Tibial nerve (tissue), 4 donors: ENCODE results near the gene KRT9. TPM values are rescaled to one million over a fixed set of nuclear protein-coding genes. Genes with fewer than 3 reads are reported as not detected.

ENCODE experiments used
- DNase-seq, 2 donors: peaks; one replicate each; pipeline ENCODE4 v3.0.0-alpha.2; 2019; ENCODE audit warnings: low spot score in 2 of 2
- H3K27ac ChIP-seq, 4 donors: fragments of 200-600 bp; sonication (generic) in 3 of 4; one replicate each; pipeline ENCODE4 v1.5.1; 2017 to 2019; ENCODE audit warnings: mild to moderate bottlenecking in 1 of 4
- H3K27me3 ChIP-seq, 2 donors: fragments of 200-600 bp; sonication (generic) in 1 of 2; one replicate each; pipeline versions ENCODE4 v1.5.1 to v1.6.0; 2017 to 2019
- H3K36me3 ChIP-seq, 3 donors: fragments of 200-600 bp; sonication (generic); one replicate each; pipeline ENCODE4 v1.5.1; 2018 to 2019
- H3K4me1 ChIP-seq, 4 donors: fragments of 200-600 bp; sonication (generic) in 3 of 4; one replicate each; pipeline ENCODE4 v1.5.1; 2017 to 2019
- H3K4me3 ChIP-seq, 4 donors: fragments of 200-600 bp; sonication (generic) in 3 of 4; one replicate each; pipeline ENCODE4 v1.5.1; 2017 to 2019; ENCODE audit warnings: mild to moderate bottlenecking in 1 of 4, moderate library complexity in 1 of 4
- H3K9me3 ChIP-seq, 4 donors: fragments of 200-600 bp; sonication (generic) in 3 of 4; one replicate each; pipeline ENCODE4 v1.5.1; 2017 to 2019
- EP300 ChIP-seq, 2 donors: sonication (generic); formaldehyde crosslinking; IDR thresholded peaks; one replicate each; pipeline ENCODE4 v1.6.1; 2017; ENCODE audit warnings: antibody characterized with exemption in 2 of 2, mild to moderate bottlenecking in 1 of 2
- POLR2A ChIP-seq, 2 donors: fragments of 450-650 bp; IDR thresholded peaks; one replicate each; pipeline ENCODE4 v1.6.1; 2017; ENCODE audit warnings: antibody characterized with exemption in 2 of 2, mild to moderate bottlenecking in 2 of 2, moderate library complexity in 2 of 2
- WGBS, 2 donors: methylation state at CpG; one replicate each; pipeline ENCODE4 v1.1.5; 2018; 5-methylcytosine and 5-hydroxymethylcytosine counted together
- total RNA-seq, 4 donors: library from RNA; depleted of rRNA; stranded (reverse); fragments of >200 nt; gene quantifications; one replicate each; pipeline ENCODE4 v1.1.0, GENCODE V29; 2016
- TF ChIP-seq, protein P1 (sequence below), 5 experiments: fragments of 200-600 bp in 3 of 5; fragments of 450-650 bp in 2 of 5; sonication (generic) in 3 of 5; IDR thresholded peaks; one replicate each; pipeline ENCODE4 v1.5.1; 2016 to 2019; ENCODE audit warnings: antibody characterized with exemption in 5 of 5, mild to moderate bottlenecking in 3 of 5, moderate library complexity in 2 of 5

The KRT9 gene
- total RNA-seq, 4 donors from 2014 or later = not detected

DNA sequence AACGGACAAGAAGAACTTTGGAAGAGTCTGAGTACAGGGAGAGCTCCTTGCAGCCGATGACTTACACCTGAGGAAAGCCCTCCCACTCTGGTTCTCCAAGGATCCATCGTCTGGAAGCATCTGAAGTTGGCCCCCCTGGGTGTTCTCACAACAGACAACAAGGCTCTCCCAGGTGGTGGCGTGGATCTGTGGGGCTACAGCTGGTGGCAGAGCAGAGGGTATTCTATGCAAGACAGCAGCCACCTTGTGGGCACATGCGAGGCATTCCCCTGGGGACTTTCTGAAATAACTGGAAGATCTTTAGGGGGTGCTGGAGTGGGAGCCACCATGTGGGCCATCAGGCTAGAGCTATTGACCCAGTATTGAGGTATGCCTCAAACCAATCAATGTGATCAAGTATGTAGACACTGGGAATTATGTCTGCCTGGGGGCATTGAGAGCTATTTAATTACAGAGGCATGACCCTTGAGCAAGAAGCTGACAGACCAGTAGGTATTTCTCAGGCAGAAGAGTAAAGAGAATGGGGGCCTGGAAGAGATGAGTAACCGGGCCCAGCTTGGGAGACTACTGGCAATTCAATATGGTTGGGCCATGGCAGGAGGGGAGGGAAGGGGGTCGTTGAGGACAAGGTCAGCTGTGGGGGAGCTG is 36.8 kb downstream of the KRT9 start:
- peaks cover 0 to 21% (median under 1%) of the 10 kb centered on the region in 4 donors for H3K4me1 ChIP-seq
- DNase-seq = no peak
- H3K36me3 ChIP-seq = no peaks in the 10 kb centered on the region
- H3K4me3 ChIP-seq = no peak overlapping the region
- H3K27me3 ChIP-seq = peaks cover 0 to 13% of the 10 kb centered on the region in 2 donors
- no peaks in the 10 kb centered on the region for H3K9me3 ChIP-seq
- no peak overlapping the region for H3K27ac ChIP-seq
- WGBS, 2 donors = 69 to 73% methylated on average over 7 of the region's 7 CpGs
- TF ChIP-seq, protein P1, sequence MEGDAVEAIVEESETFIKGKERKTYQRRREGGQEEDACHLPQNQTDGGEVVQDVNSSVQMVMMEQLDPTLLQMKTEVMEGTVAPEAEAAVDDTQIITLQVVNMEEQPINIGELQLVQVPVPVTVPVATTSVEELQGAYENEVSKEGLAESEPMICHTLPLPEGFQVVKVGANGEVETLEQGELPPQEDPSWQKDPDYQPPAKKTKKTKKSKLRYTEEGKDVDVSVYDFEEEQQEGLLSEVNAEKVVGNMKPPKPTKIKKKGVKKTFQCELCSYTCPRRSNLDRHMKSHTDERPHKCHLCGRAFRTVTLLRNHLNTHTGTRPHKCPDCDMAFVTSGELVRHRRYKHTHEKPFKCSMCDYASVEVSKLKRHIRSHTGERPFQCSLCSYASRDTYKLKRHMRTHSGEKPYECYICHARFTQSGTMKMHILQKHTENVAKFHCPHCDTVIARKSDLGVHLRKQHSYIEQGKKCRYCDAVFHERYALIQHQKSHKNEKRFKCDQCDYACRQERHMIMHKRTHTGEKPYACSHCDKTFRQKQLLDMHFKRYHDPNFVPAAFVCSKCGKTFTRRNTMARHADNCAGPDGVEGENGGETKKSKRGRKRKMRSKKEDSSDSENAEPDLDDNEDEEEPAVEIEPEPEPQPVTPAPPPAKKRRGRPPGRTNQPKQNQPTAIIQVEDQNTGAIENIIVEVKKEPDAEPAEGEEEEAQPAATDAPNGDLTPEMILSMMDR (IDR thresholded peaks at IDR 0.05) = no peak

DNA sequence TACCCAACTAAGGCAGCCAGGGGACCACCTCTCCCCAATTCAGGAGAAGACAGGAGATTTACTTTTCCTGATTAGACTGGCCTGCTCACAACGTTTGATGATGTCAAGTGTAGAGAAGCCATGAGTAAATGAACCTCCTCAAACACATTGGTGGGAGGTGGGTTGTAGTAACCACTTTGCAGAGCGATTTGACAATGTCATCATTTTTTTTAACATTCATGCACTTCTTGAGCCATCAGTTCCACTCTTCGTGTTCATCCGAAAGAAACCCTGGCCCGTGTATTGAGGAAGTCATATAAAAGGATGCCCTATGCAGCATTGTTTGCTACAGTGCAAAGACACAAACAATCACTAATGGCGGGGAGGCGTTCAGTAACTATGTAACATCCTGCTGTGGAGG is 38.2 kb downstream of the KRT9 start:
- no peak for DNase-seq
- no peak overlapping the region for H3K4me3 ChIP-seq
- 80 to 90% methylated on average over 7 of the region's 7 CpGs for WGBS, 2 donors
- peaks cover 0 to 26% of the 10 kb centered on the region in 2 donors for H3K27me3 ChIP-seq
- no peak for TF ChIP-seq POLR2A (IDR thresholded peaks at IDR 0.05)
- TF ChIP-seq EP300 (IDR thresholded peaks at IDR 0.05) = no peak
- TF ChIP-seq, protein P1 (IDR thresholded peaks at IDR 0.05) = no peak
- H3K36me3 ChIP-seq = no peaks in the 10 kb centered on the region
- H3K4me1 ChIP-seq = peaks cover 0 to 33% (median 3%) of the 10 kb centered on the region in 4 donors
- no peaks in the 10 kb centered on the region for H3K9me3 ChIP-seq
- no peak overlapping the region for H3K27ac ChIP-seq

DNA sequence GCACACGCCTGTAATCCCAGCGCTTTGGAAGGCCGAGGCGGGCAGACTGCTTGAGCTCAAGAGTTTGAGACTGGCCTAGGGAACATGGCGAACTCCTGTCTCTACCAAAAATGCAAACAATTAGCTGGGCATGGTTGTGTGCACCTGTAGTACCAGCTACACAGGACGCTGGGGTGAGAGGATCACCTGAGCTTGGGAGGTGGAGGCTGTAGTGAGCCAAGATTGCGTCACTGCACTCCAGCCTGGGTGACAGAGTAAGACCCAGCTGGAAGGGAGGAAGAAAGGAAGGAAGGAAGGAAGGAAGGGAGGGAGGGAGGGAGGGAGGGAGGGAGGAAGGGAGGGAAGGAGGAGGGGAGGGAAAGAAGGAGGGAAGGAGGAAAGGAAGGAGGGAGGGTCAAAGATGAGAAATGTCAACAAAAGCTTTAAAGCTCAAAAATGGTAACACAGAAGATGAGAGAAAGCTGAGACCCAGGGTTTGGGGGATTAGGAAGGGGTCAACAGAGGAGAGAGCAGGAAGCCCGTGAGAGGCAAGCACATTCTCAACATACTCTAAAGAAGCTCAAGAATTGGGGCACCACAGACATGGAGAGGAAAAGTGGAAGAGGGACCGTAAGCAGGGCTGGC is 38.8 kb downstream of the KRT9 start:
- Histone ChIP-seq H3K27me3 (peaks cover 0 to 31% of the 10 kb centered on the region in 2 donors), H3K36me3 (no peaks in the 10 kb centered on the region), H3K4me3 (no peak overlapping the region), H3K4me1 (peaks cover 0 to 35% (median 3%) of the 10 kb centered on the region in 4 donors), H3K27ac (no peak overlapping the region), H3K9me3 (no peaks in the 10 kb centered on the region)
- TF ChIP-seq EP300 (IDR thresholded peaks at IDR 0.05) (no peak), POLR2A (IDR thresholded peaks at IDR 0.05) (no peak)
- TF ChIP-seq, protein P1 (IDR thresholded peaks at IDR 0.05) = no peak
- 84% methylated on average over 9 of the region's 9 CpGs for WGBS, 2 donors
- DNase-seq = no peak

DNA sequence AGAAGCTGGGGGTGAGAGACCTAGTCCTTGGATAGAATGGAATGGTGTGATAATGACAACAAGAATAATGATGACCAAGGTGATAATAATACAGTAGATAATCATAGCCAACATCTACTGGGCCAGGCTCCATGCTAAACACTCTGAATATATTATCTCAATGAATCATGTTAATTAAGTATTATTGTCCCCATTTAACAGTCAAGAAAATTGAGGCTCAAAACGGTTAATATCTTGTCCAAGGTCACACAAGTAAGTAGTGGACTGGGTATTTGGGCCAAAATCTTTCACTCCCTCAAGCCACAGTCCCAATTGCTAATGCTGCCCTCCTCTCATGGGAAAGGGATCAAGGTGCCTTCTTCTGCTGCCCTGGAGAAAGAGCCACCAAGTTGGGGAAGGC is 39.9 kb downstream of the KRT9 start:
- Histone ChIP-seq H3K36me3 (no peaks in the 10 kb centered on the region), H3K9me3 (no peaks in the 10 kb centered on the region), H3K4me3 (no peak overlapping the region), H3K4me1 (peaks cover 0 to 46% (median 7%) of the 10 kb centered on the region in 4 donors), H3K27me3 (peaks cover 0 to 42% of the 10 kb centered on the region in 2 donors), H3K27ac (no peak overlapping the region)
- DNase-seq = no peak
- TF ChIP-seq EP300 (IDR thresholded peaks at IDR 0.05) (no peak), POLR2A (IDR thresholded peaks at IDR 0.05) (no peak)
- TF ChIP-seq, protein P1 (IDR thresholded peaks at IDR 0.05) = no peak
- WGBS, 2 donors = 81 to 83% methylated on average over 1 of the region's 1 CpG
